GM19467 (cell line): ENCODE results near the gene ZBTB6.

Experiments
- ATAC-seq: cut with Tn5 transposase; IDR thresholded peaks from one replicate; pipeline ENCODE4 v1.9.1; 2021; ENCODE audit warnings: mild to moderate bottlenecking, moderate library complexity; ENCODE audit not compliant: unreplicated experiment

The ZBTB6 gene, protein sequence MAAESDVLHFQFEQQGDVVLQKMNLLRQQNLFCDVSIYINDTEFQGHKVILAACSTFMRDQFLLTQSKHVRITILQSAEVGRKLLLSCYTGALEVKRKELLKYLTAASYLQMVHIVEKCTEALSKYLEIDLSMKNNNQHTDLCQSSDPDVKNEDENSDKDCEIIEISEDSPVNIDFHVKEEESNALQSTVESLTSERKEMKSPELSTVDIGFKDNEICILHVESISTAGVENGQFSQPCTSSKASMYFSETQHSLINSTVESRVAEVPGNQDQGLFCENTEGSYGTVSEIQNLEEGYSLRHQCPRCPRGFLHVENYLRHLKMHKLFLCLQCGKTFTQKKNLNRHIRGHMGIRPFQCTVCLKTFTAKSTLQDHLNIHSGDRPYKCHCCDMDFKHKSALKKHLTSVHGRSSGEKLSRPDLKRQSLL

DNA sequence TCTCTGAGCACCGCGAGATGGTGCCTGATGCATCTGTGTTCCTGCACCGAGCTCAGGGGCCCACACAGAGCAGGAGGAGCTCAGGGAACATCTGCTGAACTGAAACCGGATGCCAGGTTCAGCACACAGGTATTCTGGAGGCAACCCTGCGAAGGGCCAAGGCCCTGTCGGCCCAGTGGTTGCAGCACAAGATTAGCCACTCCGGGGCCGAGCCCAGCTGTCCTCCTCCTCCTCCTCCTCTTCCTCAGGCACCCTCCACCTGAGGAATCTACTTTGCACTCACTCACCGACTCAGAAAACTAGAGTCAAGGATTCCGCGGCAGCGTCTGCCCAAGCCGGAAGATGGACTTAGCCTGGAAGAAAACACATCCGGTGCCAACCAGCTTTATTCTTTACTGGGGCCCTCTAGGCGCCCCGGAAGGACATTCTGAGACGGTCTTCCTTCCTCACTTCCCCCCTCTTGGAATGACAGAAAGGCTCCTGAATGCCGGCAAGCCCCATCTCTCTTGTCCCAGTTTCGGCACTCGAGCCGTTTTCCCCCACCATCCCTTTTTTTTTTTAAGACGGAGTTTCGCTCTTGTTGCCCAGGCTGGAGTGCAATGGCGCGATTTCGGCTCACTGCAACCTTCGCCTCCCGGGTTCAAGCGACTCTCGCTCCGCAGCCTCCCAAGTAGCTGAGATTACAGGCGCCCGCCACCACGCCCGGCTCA is at the start of gene ZBTB6:
Gene ZBTB6 (minus strand): TSS at position 360 of the 710 bp plus-strand sequence. CDS start 1,251 bp downstream, outside the sequence.
- ATAC-seq, result peak; percentile 98

DNA sequence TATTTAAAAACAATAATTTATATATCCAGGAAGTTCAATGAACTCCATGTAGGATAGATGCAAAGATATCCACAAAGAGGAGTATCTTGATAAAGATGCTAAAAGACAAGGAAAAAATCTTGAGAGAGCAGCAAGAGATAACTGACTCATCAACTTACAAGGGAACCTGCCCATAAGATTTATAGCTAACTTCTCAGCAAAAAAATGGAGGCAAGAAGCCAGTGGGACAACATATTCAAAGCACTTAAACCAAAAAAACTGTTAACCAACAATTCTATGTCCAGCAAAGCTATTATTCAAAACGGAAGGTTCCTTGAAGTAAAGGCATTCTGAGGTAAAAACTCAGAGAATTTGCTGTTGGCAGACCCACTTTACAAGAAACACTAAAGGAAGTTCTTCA is 48.0 kb upstream of the ZBTB6 start:
- no peak for ATAC-seq

DNA sequence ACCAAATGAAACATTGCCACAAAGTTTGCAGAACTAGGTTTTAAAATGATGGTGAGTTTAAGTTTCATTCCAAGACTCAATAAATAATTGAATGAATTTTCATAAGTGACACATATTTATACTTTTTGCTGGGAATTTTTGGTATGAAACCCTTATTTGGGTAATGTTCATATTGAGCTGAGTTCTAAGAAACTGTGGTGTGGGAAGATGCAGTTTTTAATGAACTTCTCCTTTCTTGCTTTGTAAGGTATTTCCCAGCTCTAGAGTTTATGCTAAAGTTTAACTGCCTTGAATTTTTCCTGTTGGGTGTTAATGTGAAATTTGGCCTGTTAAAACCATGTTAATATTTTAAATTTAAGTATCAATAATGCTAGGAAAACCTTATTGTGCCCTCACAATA is 42.8 kb upstream of the ZBTB6 start:
- no peak for ATAC-seq

DNA sequence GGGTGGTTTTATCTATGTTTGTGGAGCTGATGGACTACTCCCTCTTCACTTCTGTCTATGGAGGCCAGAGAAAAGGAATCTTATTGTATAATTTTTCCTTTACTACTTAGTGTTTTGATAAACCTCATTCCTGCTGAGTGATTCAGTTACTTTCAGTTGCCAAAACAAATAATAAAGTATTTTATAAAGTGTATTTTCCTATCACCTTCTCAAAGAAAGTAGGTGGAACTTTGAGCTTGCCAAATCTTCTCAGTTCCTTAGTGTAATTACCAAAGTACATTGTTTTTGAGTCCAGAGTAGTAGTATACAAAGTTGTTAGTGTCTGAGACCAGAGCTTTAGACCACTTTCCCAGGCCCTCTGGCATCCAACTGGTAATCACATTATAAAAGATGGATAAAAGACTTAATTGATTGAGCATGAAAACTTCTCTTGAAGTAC is 41.1 kb upstream of the ZBTB6 start:
- ATAC-seq, result no peak

DNA sequence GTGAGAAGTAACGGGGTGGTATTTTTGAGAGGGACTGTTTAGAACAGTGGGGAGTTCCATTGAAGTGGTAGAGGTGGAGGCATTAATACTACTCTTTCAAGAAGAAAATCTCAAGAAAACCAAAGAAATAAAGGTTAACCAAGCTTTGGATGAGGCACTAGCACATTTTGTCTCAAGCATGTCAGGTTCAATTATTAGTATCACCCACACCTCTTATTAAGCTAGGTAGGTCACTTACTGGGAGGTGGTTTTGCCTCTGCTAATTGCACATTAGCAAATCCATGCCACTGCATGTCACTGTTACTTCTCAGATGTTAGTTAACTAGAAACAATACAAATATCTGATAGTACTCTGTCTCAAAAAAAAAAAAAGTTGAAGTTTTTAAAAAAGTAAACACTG is 37.9 kb upstream of the ZBTB6 start:
- no peak for ATAC-seq

DNA sequence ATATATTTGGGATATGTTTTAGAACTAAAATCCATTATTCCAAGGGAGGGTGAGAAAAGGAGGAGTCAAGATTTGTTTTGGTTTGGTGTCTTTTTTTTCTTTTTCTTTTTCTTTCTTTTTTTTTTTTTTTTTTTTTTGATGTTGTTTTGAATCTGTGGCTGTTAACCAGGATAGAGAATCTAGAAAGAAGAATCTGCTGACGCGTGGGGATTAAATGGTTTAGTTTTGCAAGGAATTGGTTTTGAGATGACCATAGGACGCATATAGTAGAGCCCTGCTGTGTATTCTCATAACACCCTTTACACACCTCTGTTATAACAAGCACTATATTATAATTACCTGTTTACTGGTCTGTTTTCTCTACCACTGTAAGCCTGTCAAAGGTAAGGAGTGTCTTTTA is 37.1 kb upstream of the ZBTB6 start:
- ATAC-seq, result no peak

DNA sequence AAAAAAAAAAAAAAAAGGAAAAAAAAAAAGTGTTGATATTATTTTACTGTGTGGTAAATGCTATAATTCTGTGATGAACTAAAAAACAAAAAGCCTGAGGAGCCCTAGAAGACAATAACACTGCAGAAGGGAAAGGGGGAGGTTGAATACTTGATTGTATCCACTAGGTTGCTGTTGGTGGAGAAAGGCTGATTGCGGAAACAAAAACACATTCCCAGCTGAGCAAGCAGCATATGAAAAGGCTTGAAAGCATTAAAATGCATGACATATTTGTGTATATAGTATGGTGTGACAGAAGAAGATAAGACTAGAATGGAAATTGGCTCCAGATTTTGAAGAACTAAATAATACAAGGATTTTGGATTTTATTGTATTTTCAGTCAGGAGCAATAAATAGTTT is 36.6 kb upstream of the ZBTB6 start:
- ATAC-seq, result no peak

DNA sequence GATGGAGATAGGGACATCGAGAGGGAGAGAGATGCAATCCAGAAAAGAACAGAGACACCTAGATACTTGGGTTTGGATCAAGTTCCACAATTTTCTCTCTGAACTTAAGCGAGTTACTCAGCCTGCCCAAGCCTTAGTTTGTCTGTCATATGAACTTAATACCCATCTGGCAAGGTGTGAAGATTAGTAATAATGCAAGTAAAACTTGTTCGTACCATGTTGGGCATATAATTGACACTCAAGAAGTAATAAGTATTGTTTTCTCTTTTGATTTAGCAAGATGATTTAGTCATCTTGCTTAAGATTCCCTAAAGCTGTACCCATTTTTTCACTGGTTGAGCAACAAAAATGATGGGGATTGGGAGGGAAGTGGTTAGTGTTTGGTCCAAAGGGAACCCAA is 35.2 kb upstream of the ZBTB6 start:
- no peak for ATAC-seq

DNA sequence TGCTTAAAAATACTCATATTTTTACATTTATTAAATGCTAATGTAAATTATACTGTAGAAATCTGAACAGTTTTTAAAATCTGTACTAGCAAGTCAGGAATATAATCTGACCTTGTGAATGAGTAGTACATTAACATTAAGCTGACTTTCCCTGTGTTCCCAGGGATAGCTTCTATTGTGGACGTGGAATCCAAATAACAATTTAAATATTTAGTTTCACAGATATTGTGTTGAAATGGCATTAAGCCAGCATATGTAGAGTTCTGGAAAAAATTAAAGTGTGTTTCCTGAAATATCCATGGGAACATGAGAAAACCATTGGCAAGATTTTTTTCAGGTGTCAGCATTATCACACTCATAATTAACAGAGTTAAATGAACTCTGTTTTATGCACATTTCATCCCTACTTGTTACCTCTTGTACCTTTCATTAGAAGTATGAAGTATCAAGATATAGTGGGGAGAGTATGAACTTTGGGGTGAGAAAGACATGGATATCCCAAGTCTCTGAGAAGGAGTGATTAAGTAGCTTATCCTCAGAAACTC is 33.4 kb upstream of the ZBTB6 start:
- no peak for ATAC-seq

DNA sequence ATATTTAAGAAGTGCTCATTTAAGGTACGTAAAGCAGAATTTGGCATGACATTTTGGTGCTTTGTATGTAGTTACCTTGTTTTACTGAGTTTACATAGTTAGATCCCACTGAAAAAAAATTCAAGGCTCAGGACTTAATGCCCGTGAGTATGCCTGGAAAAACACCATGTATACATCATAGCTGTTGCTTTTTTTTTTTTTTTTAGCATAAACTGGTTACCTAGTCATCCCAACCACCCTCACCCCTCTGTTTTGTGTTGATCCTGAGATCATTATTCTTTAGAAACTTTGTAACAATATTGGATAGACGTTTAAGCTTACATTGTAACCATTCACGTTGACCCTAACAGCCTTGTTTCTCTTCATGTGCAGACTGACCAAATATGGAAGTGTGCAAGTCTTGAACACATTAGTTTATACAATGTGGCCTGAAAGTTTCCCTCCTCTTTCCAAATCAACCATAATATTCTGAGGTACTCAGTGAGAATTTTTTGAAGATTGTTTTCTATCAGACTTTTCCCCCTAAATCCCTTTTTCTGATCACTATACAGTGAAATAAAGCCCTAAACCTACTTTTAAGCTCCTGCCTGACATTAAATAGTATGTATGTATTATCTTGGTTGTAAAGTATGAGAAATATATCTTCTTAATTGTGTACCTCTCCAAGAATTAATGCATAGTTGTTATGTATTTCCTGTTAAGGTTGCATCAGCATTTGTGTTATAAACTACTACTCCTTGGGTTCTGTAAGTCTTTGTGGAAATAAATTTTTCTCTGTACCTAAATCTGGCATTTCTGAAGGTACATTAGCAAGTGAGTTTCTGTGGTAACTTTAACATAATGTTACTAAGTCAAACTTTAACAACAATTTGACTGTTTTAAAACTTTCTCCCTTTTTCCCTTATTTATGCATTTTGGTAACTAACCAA is 32.1 kb upstream of the ZBTB6 start:
- ATAC-seq, result no peak

DNA sequence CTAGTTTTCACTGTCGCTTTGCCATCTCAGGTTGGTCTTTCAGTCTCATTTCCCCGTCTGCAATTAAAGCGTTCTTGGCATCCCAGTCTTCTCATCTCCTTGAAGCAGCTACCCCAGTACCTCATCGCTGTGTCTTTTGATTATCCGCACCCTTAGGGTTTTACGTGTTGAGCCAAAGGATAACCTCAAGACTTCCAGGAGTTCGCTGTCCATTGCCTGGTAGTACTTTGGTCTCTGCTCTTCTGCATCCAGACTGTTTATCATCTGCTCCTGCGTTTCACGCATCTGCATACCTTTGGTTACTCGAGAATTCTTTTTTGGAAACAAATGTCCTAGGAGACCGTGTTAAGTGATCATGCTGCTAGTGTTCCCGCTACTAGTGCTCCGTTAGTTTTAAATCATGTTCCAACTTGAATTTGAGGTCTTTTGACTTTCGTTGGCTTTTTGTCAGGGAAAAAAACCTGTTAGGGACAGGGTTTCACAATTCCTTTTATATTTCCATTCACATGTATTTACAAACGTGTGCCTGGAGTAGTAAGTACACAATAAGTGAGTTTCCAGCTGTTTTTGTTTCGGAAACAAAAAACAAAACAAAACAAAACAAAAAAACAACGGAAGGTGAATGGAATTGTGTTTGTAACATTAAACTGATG is 28.6 kb upstream of the ZBTB6 start:
- ATAC-seq, result no peak

DNA sequence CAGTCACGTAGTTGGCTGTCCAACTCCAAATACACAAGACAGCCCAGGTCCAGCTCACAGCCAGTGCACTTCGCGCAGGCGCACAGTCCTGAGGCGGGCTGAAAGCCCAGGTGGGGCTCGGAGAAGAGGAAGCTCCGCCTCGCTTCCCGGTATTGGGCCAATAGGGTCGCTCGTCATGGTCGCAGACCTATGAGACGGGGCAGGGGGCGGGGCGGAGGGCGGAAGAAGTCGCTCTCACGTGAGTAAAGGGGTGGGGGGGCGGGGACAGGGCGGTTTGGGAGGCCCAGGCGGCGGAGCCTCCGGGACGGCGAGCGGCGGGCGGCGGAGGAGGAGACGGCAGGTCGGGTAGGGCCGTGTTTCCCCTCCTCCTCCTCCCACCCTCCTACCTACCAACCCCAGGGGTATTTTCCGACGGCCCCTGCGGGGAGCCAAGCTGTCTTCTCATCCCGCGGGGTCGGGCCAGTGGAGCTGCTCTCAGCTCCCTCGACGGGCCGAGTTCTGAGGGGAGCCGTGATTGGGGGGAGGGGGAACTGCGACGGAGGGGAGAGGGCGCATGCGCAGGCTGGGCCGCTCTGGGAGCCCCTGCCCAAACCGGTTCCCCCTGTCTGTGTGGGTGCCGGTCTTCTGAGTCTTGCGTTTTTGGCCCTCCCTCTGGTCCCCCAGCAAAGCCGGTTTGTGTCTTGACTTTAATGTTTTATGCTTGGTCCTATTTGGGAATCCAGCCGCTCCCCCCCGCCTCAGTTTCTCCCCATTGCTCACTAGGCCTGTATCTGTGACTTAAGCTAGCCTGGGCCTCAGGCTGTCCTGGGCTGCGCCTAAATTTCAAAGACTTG is 27.8 kb upstream of the ZBTB6 start, which contains the start of gene RABGAP1:
Gene RABGAP1 (plus strand): TSS at position 272 of the 833 bp plus-strand sequence. CDS start 16,040 bp downstream, outside the sequence.
- peak; percentile 94 for ATAC-seq

DNA sequence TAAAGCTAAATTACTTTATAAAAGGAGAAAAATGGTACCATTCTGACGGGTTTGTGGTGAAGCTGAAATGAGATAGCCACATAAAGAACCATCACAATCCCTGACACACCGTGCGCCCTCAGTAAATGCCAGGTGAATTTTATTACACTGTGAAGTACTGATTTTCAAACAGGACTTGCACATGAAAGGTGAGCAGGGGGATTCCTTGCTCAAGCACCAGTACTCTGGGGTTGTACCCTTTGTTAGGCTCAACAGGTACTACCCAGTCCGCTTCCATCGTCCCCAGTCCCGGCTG is 27.3 kb upstream of the ZBTB6 start:
- ATAC-seq, result no peak

DNA sequence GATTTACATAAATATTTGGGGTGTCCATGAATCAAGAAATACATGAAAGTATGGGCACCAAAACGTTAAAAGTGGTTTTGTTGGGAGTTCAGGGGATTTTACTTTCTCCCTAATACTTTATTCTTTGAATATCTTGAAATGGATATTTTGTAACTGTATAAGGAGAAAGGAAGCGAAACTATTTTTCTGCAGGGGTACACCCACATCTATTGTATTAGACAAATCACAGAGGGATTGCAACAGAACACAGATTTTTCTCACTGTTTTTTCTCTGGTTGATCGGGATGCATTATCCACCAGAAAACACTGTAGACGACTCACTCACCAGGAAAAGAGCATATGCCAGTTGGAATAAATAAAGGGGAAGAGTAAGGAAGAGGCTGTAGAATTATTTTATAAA is 26.5 kb upstream of the ZBTB6 start:
- no peak for ATAC-seq

DNA sequence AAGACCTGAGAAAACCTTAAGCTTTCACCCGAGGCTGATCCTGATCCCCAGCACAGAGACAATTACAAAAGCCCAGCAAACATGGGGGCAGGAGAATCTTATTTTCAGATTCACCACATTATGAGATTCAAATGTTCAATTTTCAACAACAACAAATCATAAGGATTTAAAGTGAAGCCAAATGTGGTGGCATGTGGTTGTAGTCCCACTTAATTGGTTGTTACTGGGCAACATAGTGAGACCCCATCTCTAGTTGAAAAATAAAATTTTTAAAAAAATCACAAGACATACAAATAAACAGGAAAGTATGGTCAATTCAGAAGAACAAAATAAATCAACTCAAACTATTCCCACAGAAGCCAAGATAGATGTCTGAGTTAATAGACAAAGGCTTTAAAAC is 23.8 kb upstream of the ZBTB6 start:
- ATAC-seq, result no peak

DNA sequence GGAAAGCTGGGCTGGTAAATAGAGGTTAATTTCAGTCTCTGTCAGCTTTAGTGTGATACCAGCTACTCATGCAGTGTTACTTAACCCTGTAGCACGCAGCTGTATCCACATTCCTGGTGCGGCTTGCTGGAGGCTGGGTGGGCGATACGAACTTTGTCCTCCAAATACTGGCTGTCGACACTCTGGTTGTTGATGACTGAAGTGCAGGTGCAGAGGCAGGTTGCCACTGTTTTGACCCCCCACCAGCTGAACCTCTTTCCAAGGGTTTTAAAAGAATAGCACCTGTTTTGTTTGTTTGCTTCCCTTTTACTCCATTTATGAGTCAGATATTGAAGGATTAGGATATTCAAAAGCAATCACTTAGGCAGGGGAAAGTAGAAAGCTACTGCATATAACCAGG is 23.3 kb upstream of the ZBTB6 start:
- no peak for ATAC-seq

DNA sequence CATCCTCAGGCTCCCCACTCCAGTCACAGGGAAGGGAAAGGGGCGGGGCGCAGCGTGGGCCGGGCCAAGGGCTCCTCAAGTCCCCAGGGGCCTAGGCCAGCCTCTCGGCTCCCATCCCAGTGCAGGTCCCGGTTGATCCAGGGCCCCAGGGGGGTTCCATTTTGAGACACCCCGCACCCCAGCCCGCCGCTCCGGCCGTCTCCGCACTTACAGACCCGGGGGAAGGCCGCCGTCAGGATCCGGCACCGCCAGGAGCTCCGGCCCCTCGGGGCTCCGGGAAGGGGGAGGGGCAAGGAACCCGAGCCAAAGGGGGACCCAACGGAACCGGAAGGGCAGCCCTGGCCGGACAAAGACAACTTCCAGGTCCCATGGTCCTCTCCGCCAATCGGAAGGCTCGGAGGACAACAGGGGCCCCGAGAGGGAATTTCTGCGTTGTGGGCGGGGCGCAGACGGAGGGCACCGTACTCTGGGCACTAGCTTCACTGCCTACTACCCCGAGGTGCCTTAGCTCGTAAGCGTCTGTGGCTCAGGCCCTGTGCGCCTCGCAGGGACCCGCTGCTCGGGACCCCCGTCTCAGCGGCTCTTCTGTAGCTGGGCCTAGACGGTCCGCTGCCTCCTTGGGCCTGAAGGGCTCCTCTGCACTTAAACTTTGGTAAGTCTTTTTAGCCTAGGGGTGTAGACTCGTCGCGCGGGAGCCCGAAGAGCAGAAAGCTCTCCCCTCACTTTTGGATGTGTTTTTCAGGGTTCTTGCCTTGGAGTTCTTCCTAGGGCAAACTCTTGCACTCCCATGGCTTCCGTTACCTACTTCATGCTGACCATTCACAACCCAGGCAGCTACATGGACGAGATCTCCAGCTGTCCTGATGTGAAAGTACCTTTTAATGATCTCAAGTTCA is 18.4 kb upstream of the ZBTB6 start, which contains the start of gene ZBTB26:
Gene ZBTB26 (minus strand): TSS at position 287 of the 896 bp plus-strand sequence. CDS start 11,578 bp downstream, outside the sequence.
- ATAC-seq, result peak; percentile 94

DNA sequence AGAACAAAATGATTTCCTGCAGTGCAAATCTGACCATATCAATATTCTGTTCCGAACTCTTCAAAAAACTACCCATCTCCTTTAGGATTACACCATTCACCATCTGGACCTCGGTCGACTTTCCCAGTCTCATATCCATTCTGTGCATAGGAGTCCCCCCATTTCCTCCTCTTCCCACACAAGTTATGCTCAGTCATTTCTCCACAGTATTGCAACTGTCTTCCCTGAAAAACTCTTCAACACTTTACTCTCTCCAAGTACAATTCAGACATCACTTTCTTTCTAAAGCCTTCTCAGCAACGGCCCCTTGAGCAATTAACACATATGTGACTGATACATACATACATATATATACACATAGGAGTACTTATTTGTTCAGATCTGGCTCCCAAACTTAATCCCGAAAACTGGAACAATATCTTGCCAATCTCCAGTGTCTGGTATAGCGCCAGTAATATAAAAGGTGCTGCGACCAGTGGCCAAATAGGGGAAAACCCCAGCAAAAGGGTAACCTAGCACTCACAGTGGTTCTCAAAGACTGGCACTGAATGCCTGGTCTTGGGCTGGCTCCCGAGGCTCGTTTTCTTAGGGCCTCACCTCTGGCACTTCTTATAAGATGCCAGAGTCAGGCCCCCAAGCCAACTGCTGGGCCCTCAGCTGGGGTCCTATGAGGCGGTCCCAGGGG is 17.6 kb upstream of the ZBTB6 start:
- no peak for ATAC-seq
